Muscle layer of colon (tissue), 2 donors: ENCODE measurements around the gene KRTAP4-16.
"Not testable (repeated sequence)": the region's sequence is repeated elsewhere in the genome, so short reads cannot be mapped to it uniquely, and the experiment has no call there.

Experiments used
- H3K27ac ChIP-seq: one replicate; pipeline ENCODE4 v1.7.0; 2013; ENCODE audit warnings: low read depth, mild to moderate bottlenecking, low read length, moderate library complexity
- H3K27me3 ChIP-seq, 2 donors: one replicate each; pipeline ENCODE4 v1.7.0; 2013; ENCODE audit warnings: low read length in 2 of 2, mild to moderate bottlenecking in 2 of 2; ENCODE audit not compliant: insufficient read depth in 2 of 2, control insufficient read depth in 1 of 2
- H3K36me3 ChIP-seq: one replicate; pipeline ENCODE4 v1.7.0; 2013; ENCODE audit warnings: mild to moderate bottlenecking, low read length; ENCODE audit not compliant: insufficient read depth
- H3K4me1 ChIP-seq: one replicate; pipeline ENCODE4 v1.7.0; 2013; ENCODE audit warnings: mild to moderate bottlenecking, low read length; ENCODE audit not compliant: insufficient read depth
- H3K4me3 ChIP-seq, 2 donors: one replicate each; pipeline ENCODE4 v1.7.0; 2013; ENCODE audit warnings: low read length in 2 of 2, low read depth in 1 of 2, mild to moderate bottlenecking in 1 of 2, moderate library complexity in 1 of 2
- H3K9ac ChIP-seq: one replicate; pipeline ENCODE4 v1.7.0; 2013; ENCODE audit warnings: low read length
- H3K9me3 ChIP-seq: one replicate; pipeline ENCODE4 v1.7.0; 2013; ENCODE audit warnings: mild to moderate bottlenecking, low read length
- donor health status: abdominal sarcoma.
- donor health status: Adenocarcinoma of cecum.

KRTAP4-16 gene

DNA sequence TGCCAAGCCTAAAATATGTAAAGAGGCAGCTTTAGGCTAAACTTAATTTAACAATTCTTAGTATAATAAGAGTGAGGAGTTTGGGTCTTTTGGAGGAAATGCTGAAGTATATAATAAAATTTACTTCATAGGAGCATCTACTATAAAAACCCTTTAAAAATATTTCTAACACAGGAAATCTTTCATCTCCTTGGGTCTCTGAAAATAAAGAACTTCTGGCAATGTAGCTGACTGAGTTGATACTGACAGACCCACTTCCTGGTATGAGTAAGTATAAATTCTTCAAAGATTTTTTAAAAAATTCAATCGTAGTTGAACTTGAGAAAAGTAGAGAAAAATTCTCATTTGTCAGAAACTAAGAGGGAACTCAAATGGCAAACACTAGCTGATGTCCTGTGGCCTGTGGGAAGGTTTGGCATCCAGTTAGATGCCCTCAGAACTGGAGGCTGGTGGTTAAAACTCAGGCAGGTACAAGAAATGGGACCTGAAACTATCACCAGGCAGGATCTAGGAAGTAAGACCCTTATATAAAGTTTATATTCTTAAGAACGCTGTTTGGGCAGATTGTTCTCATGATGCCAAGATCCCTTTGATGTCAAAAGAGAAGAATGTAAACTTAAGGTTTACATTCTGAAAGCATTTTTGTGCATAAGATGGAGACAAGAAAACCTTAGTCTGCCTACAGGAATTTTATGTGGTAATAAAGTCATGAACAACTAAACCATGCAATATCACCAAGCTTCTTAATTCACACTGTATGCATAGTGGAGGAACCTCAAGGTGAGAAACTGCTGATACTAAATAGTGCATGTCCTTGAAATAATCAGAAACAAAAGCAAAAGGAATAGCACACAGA is 32.1 kb upstream of the KRTAP4-16 start:
- H3K4me3 ChIP-seq, result no peak overlapping the region
- no peaks in the 10 kb centered on the region for H3K27me3 ChIP-seq
- H3K27ac ChIP-seq, result no peak overlapping the region
- no peak overlapping the region for H3K9ac ChIP-seq
- no peaks in the 10 kb centered on the region for H3K4me1 ChIP-seq
- no peaks in the 10 kb centered on the region for H3K9me3 ChIP-seq
- no peaks in the 10 kb centered on the region for H3K36me3 ChIP-seq

DNA sequence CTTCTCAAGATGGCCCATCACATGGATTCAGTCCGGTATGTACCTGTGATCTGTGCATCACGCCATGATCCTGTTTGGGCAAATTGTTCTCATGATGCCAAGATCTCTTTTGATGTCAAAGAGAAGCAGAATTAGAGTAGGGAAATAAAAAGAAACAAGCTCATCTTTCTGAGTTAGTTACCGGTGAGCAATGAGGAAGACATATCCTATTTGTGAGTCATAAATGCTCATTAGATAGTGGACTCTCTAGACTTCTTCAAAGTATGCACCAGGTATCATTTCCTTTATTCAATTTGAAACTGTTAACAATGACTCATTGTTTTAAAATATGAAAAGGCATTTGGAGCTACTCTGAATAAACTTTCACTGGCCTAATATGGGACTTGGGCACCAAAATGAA is 30.0 kb upstream of the KRTAP4-16 start:
- Histone ChIP-seq H3K9ac (no peak overlapping the region), H3K4me1 (no peaks in the 10 kb centered on the region), H3K4me3 (no peak overlapping the region), H3K27ac (no peak overlapping the region), H3K27me3 (no peaks in the 10 kb centered on the region), H3K9me3 (no peaks in the 10 kb centered on the region), H3K36me3 (no peaks in the 10 kb centered on the region)

DNA sequence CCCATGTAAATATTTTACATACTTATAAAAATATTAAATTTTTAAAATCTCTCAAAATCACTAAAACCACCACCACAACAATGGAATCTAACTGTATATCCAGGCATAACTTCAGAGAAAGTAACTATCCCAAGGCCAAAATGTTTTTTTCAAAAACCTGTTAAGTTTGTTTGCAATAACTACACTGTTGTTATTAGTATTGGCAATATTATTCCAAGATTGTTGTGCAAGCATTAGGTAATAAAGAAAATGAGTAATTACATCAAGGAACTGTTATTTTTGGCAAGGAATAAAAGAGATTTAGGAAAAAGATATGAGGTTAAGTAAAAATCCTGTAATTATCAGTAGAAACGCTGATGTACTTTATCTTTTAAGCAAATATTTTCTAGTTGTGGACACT is 25.4 kb upstream of the KRTAP4-16 start:
- Histone ChIP-seq H3K9me3 (no peaks in the 10 kb centered on the region), H3K27me3 (no peaks in the 10 kb centered on the region), H3K4me3 (no peak overlapping the region), H3K9ac (no peak overlapping the region), H3K4me1 (no peaks in the 10 kb centered on the region), H3K27ac (no peak overlapping the region), H3K36me3 (no peaks in the 10 kb centered on the region)

DNA sequence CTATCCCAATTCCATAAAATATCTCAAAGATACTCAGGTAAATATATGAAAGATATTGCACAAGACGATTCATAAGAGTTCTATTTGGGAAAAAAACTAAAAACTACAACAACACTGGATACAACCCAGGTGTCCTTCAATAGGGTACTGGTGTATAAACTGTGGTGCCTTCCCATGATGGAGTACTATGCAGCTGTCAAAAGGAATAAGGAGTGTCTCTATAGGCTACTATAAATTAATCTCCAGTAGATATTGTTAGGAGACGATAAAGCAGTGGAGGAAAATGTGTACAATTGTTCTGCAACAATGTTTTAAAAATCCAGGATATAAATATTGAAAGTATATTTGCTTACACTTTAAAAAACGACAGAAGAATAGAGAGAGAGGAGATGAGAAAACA is 24.4 kb upstream of the KRTAP4-16 start:
- H3K27ac ChIP-seq, result no peak overlapping the region
- no peaks in the 10 kb centered on the region for H3K27me3 ChIP-seq
- no peak overlapping the region for H3K4me3 ChIP-seq
- no peaks in the 10 kb centered on the region for H3K9me3 ChIP-seq
- H3K36me3 ChIP-seq, result no peaks in the 10 kb centered on the region
- H3K4me1 ChIP-seq, result no peaks in the 10 kb centered on the region
- H3K9ac ChIP-seq, result no peak overlapping the region

DNA sequence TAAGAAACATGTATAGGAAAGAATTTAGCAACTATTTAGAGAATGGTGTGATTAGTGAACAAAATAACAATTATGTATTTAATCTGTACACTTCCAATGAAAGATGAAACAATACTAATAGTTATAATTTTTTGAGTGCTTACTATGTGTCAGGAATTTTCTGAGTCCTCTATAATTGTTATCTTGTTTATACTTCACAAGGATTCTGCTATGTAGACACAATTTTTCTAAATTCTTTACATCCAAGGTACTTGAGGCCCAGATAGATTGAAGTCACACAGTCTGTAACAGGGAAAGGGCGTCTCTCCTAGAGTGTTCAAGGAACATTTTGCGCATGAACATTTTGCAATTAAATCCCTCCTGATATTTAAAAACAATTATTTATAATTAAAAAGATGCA is 23.1 kb upstream of the KRTAP4-16 start:
- H3K27me3 ChIP-seq, result no peaks in the 10 kb centered on the region
- H3K27ac ChIP-seq, result no peak overlapping the region
- H3K9ac ChIP-seq, result no peak overlapping the region
- no peak overlapping the region for H3K4me3 ChIP-seq
- no peaks in the 10 kb centered on the region for H3K9me3 ChIP-seq
- H3K36me3 ChIP-seq, result no peaks in the 10 kb centered on the region
- no peaks in the 10 kb centered on the region for H3K4me1 ChIP-seq

DNA sequence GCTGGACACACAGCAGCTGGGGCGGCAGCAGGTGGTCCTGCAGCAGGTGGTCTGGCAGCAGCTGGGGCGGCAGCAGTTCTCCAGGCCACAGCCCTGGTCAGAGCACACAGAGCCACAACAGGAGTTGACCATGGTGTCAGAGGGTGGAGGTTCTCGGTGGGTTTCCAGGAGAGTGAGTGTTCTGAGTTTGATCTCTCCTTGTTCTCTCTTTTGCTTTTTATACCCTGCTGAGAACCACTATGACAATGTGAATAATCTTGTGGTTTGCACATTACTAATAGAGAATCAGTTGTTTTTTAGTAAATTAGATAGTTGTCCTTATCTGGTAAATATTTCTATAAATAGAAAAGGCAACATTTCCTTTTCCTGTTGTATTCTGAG is 22.0 kb upstream of the KRTAP4-16 start, which contains the start of gene KRTAP4-12:
KRTAP4-12 (minus strand) TSS at position 192 of the 381 bp plus-strand sequence; CDS start at position 132, 60 bp downstream.
- not testable (repeated sequence) for H3K4me1 ChIP-seq, H3K36me3 ChIP-seq, H3K27ac ChIP-seq, H3K27me3 ChIP-seq, H3K9me3 ChIP-seq, H3K4me3 ChIP-seq, H3K9ac ChIP-seq

DNA sequence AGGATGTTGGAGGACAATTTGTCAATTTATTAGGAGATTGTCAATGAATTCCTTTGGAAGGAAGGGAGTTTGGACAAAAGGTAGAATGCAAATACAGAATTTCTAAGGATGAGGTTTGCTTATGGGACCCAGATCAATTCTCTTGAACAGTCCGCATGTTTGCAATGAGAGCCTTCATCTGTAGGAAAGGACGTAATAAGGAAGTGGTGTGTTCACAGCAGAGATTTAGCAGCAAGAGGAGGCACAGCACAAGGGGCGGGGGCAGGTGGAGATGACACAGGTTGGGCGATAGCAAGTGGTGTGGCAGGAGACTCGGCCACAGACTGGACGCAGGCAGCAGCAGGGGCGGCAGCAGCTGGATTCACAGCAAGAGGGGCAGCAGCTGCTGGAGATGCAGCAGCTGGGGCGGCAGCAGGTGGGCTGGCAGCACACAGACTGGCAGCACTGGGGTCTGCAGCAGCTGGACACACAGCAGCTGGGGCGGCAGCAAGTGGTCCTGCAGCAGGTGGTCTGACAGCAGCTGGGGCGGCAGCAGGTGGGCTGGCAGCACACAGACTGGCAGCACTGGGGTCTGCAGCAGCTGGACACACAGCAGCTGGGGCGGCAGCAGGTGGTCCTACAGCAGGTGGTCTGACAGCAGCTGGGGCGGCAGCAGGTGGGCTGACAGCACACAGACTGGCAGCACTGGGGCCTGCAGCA is 21.4 kb upstream of the KRTAP4-16 start:
- not testable (repeated sequence) for H3K27ac ChIP-seq, H3K27me3 ChIP-seq, H3K36me3 ChIP-seq, H3K9me3 ChIP-seq, H3K9ac ChIP-seq, H3K4me1 ChIP-seq, H3K4me3 ChIP-seq

DNA sequence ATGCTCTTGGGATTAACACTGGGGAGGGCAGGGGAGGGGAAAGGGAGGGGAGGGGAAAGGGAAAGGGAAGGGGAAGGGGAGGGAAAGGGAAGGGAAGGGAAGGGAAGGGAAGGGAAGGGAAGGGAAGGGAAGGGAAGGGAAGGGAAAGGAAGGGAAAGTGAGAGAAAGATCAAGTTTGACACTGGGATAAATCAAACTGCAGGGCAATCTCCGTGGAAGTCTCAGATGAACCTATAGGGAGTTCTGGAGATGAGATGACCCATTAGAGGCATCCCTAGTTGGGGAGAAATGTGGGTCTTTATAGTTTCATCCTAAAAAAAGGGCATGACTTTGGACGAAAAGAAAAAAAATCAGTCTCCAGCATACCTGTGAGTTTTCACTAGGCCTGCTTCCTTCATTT is 19.7 kb upstream of the KRTAP4-16 start:
- no peaks in the 10 kb centered on the region for H3K4me1 ChIP-seq
- no peak overlapping the region for H3K4me3 ChIP-seq
- no peaks in the 10 kb centered on the region for H3K27me3 ChIP-seq
- no peak overlapping the region for H3K27ac ChIP-seq
- no peaks in the 10 kb centered on the region for H3K36me3 ChIP-seq
- H3K9me3 ChIP-seq, result no peaks in the 10 kb centered on the region
- H3K9ac ChIP-seq, result no peak overlapping the region

DNA sequence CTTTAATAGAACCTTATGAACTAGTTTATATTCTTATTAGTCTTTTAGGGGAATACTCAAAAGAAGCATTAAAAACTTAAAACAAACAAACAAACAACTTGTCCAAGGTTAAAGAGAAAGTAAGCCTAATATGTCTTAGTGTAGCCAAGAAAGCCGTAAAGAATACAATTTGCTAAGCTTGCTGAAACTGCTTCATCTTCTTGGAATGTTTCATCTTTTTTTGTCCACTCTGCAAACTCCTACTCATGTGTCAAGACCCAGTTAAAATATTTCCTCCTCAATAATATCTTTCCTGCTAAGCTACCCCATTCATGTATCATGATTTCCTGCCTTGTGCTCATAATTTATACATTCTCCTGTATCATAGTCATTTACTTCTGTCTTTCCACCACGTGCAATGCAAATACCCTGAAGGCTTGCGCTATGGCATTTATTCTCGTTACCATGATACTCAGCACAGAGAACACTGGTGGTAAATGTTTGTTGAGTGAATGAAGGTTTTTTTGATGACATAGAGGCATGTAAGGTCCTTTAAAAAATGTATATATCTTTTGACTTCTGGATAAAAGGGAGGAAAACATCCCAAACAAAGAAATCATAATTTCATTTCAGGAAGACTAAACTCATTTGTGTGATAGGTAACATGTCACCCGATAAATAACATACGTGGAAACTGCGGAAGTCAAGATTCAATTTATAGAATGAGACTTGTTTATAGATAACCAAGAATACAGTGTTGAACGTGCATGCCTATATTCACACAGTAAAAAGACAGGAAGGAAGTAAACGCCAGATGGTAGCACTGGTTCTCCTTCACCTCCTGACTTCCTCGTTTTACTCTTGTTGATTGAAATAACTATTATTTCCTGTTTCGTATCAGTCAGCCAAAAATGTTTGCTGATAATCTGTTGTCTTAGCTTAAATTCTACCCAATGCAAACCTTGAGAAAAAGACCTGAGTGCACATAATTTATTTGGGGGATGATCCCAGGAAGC is 18.0 kb upstream of the KRTAP4-16 start:
- H3K9ac ChIP-seq, H3K9me3 ChIP-seq, H3K27ac ChIP-seq, H3K27me3 ChIP-seq, H3K4me1 ChIP-seq, H3K36me3 ChIP-seq, H3K4me3 ChIP-seq: not testable (repeated sequence)

DNA sequence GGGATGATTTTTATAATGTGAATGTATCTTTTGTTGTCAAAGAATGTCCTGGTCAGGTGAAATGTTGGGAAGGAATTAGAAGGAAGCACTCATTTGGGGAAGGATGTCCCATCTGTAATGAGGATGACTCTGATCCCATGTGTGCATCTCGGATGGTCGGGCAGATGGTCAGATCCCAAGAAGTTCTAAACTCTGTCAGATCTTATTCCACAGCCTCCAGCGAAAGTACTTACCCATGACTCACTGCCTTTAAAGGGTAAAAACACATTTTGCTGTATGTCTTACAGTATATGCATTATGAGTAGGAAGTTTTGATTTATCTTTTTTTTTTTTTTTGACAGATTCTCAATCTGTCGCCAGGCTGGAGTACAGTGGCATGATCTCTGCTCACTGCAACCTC is 16.7 kb upstream of the KRTAP4-16 start:
- Histone ChIP-seq H3K9me3 (no peaks in the 10 kb centered on the region), H3K27ac (no peak overlapping the region), H3K36me3 (no peaks in the 10 kb centered on the region), H3K27me3 (no peaks in the 10 kb centered on the region), H3K4me3 (no peak overlapping the region), H3K4me1 (no peaks in the 10 kb centered on the region), H3K9ac (no peak overlapping the region)

DNA sequence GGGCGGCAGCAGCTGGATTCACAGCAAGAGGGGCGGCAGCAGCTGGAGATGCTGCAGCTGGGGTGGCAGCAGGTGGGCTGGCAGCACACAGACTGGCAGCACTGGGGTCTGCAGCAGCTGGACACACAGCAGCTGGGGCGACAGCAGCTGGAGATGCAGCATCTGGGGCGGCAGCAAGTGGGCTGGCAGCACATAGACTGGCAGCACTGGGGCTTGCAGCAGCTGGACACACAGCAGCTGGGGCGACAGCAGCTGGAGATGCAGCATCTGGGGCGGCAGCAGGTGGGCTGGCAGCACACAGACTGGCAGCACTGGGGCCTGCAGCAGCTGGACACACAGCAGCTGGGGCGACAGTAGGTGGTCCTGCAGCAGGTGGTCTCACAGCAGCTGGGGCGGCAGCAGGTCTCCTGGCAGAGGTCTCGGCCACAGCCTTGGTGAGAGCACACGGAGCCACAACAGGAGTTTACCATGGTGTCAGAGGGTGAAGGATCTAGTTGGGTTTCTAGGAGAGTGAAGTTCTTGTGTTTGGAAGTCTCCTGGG is 15.9 kb upstream of the KRTAP4-16 start, which contains the start of gene KRTAP4-11:
KRTAP4-11 (minus strand) TSS at position 528 of the 541 bp plus-strand sequence; CDS start at position 470, 58 bp downstream.
- H3K4me3 ChIP-seq, H3K4me1 ChIP-seq, H3K27ac ChIP-seq, H3K9me3 ChIP-seq, H3K27me3 ChIP-seq, H3K9ac ChIP-seq, H3K36me3 ChIP-seq: not testable (repeated sequence)
